Naive thymus-derived CD4-positive, alpha-beta T cell (primary cell): Measurements from ENCODE around the gene OTOA. TPM values are rescaled to one million over a fixed set of nuclear protein-coding genes. Genes with fewer than 3 reads are reported as not detected.
A peak's percentile ranks its signal among the peaks of the same experiment; 100 is the strongest.
"Not testable (repeated sequence)": the region's sequence is repeated elsewhere in the genome, so short reads cannot be mapped to it uniquely, and the experiment has no call there.

ENCODE experiments used
- ATAC-seq: fragments of 150-1000 bp; cut with Tn5 transposase; 2 replicates; pipeline ENCODE4 v1.10.0; 2021; ENCODE audit warnings: mild to moderate bottlenecking, moderate library complexity
- CTCF ChIA-PET: fragments of 350-600 bp; sonication (Branson Sonifier 250); formaldehyde crosslinking; loops from one replicate; lab custom pipeline; 2021; ENCODE audit warnings: antibody characterized with exemption; lab: Charles Lee
- POLR2A ChIA-PET: fragments of 350-600 bp; sonication (Branson Sonifier 250); formaldehyde crosslinking; loops from one replicate; lab custom pipeline; 2021; ENCODE audit warnings: antibody characterized with exemption, inconsistent platforms; lab: Charles Lee
- DNase-seq, 9 donors: peaks; one replicate each; pipeline versions ENCODE4 v3.0.0 to v3.0.0-alpha.2; 2020 to 2022; ENCODE audit warnings: mixed read lengths in 1 of 9
- H3K27ac ChIP-seq: one replicate; pipeline ENCODE4 v1.7.0; 2013; ENCODE audit warnings: mild to moderate bottlenecking, low read depth, low read length, moderate library complexity
- H3K27me3 ChIP-seq, 2 donors: one replicate each; pipeline ENCODE4 v1.7.0; 2013; ENCODE audit warnings: low read length in 2 of 2, mild to moderate bottlenecking in 2 of 2, moderate library complexity in 2 of 2; ENCODE audit not compliant: control insufficient read depth in 2 of 2, insufficient read depth in 2 of 2
- H3K36me3 ChIP-seq, 3 experiments: 1 replicate in 2 of 3; 2 replicates in 1 of 3; pipeline ENCODE4 v1.7.0; 2013; ENCODE audit warnings: low read length in 3 of 3, mild to moderate bottlenecking in 3 of 3, moderate library complexity in 1 of 3; ENCODE audit not compliant: insufficient read depth in 3 of 3, control insufficient read depth in 2 of 3
- H3K4me1 ChIP-seq, 2 donors: one replicate each; pipeline ENCODE4 v1.7.0; 2013; ENCODE audit warnings: low read length in 2 of 2, mild to moderate bottlenecking in 2 of 2, moderate library complexity in 1 of 2; ENCODE audit not compliant: control insufficient read depth in 2 of 2, insufficient read depth in 2 of 2
- H3K4me3 ChIP-seq: 2 replicates; pipeline ENCODE4 v1.7.0; 2013; ENCODE audit warnings: mild to moderate bottlenecking, low read length
- H3K9me3 ChIP-seq, 3 experiments: 1 replicate in 2 of 3; 2 replicates in 1 of 3; pipeline ENCODE4 v1.7.0; 2013; ENCODE audit warnings: low read length in 3 of 3; ENCODE audit not compliant: control insufficient read depth in 2 of 3
- H3K27ac Mint-ChIP-seq, 9 donors: one replicate each; pipeline ENCODE4 v1.8.0; 2020 to 2022; ENCODE audit warnings: mixed read lengths in 9 of 9, mild to moderate bottlenecking in 8 of 9, moderate library complexity in 5 of 9, inconsistent platforms in 2 of 9
- H3K27me3 Mint-ChIP-seq, 5 donors: one replicate each; pipeline ENCODE4 v1.8.0; 2021 to 2022; ENCODE audit warnings: mixed read lengths in 5 of 5, mild to moderate bottlenecking in 1 of 5
- H3K36me3 Mint-ChIP-seq, 5 donors: one replicate each; pipeline ENCODE4 v1.8.0; 2020 to 2022; ENCODE audit warnings: mixed read lengths in 5 of 5, mild to moderate bottlenecking in 3 of 5, inconsistent platforms in 1 of 5
- H3K4me1 Mint-ChIP-seq, 7 donors: one replicate each; pipeline ENCODE4 v1.8.0; 2020 to 2022; ENCODE audit warnings: mixed read lengths in 7 of 7, mild to moderate bottlenecking in 3 of 7, inconsistent platforms in 1 of 7
- H3K4me3 Mint-ChIP-seq, 10 donors: one replicate each; pipeline ENCODE4 v1.8.0; 2020 to 2022; ENCODE audit warnings: mild to moderate bottlenecking in 10 of 10, mixed read lengths in 10 of 10, moderate library complexity in 6 of 10, inconsistent platforms in 2 of 10
- H3K9me3 Mint-ChIP-seq, 11 donors: one replicate each; pipeline ENCODE4 v1.8.0; 2020 to 2022; ENCODE audit warnings: mixed read lengths in 11 of 11, mild to moderate bottlenecking in 4 of 11, inconsistent platforms in 1 of 11, moderate library complexity in 1 of 11
- intact Hi-C, 2 donors: fragments of 100-400 bp; cut with micrococcal nuclease; formaldehyde crosslinking; loops; one replicate each; pipeline ENCODE4 v1.15.1; 2023
- polyA plus RNA-seq, 2 donors: library from polyadenylated mRNA; unstranded; fragments of 300-500 nt; fragmentation: Illumina TruSeq; gene quantifications; one replicate each; pipeline ENCODE4 v1.2.3, GENCODE V29; 2021
- total RNA-seq, 6 experiments: library from RNA in 5 of 6; stranded (reverse) in 5 of 6; gene quantifications; 1 replicate in 5 of 6; 2 replicates in 1 of 6; pipeline ENCODE4 v1.2.3 and lab custom pipeline; 2021 to 2026

The OTOA gene
- total and polyA plus RNA-seq, 7 experiments from 2014 or later, result 0.04 to 0.17 (median 0.11) TPM; not detected in 2

DNA sequence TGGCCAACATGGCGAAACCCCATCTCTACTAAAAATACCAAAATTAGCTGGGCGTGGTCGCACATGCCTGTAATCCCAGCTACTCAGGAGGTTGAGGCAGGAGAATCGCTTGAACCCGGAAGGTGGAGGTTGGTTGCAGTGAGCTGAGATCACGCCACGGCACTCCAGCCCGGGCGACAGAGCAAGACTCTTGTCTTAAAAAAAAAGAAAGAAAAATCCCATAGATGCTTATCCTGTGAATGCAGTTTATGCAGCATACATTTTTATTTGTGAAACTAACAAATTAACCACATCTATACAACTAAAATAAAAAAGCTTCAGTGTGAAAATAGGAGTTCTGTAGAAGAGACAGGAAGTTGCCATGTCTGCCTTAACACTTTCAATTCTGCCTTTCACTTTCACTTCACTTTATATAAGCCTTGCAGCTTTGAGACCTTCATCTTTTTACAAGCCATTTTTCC, 18.5 kb upstream of the OTOA start:
- peak overlapping the region; percentile 57 for H3K4me3 ChIP-seq
- no peaks in the 10 kb centered on the region for H3K27me3 ChIP-seq
- Mint-ChIP-seq H3K4me3 (peak overlapping the region; percentile 66 to 90 (median 81)), H3K27ac (peak overlapping the region; percentile 91 to 97 (median 95)), H3K27me3 (no peaks in the 10 kb centered on the region), H3K9me3 (no peaks in the 10 kb centered on the region), H3K36me3 (peaks cover 0 to 5% (median 0%) of the 10 kb centered on the region in 5 donors), H3K4me1 (peaks cover 30 to 62% (median 54%) of the 10 kb centered on the region in 7 donors)
- CTCF ChIA-PET, result interaction anchor here (0.6 to 6.2 kb wide), 7 partner anchors 11 to 63 kb away, joined by 3 to 51 read pairs (median 4); no protein-coding TSS in a partner anchor
- no peaks in the 10 kb centered on the region for H3K9me3 ChIP-seq
- DNase-seq (peak in 7 of 9 donors; percentile 54 to 78 (median 71)), ATAC-seq (peak; percentile 64)
- peaks cover 41 to 53% of the 10 kb centered on the region in 2 donors for H3K4me1 ChIP-seq
- POLR2A ChIA-PET, result interaction anchor here (0.6 to 3.6 kb wide), 12 partner anchors 12 to 547 kb away, joined by 3 to 35 read pairs (median 4); partner anchors contain the start of gene METTL9
- peak overlapping the region; percentile 77 for H3K27ac ChIP-seq
- H3K36me3 ChIP-seq, result no peaks in the 10 kb centered on the region
- intact Hi-C loops, result loop anchor here (1.0 to 10.0 kb wide), 7 partner anchors 12 to 1504 kb away; partner anchors contain the start of genes METTL9 (in 2 of the 2), THUMPD1 (in 1 of the 2), UQCRC2 (in 1 of the 2) and USP31 (in 1 of the 2)

- H3K9me3 Mint-ChIP-seq, result no peaks in the 10 kb centered on the region
- peaks cover 43 to 50% of the 10 kb centered on the region in 2 donors for H3K4me1 ChIP-seq
- H3K4me3 ChIP-seq, result peak overlapping the region; percentile 57
- CTCF ChIA-PET, result interaction anchor here (1.1 to 6.2 kb wide), 5 partner anchors 10 to 62 kb away, joined by 3 to 51 read pairs (median 4); no protein-coding TSS in a partner anchor
- POLR2A ChIA-PET, result interaction anchor here (0.7 to 3.6 kb wide), 7 partner anchors 16 to 62 kb away, joined by 3 to 35 read pairs (median 5); partner anchors contain the start of gene METTL9
- no peaks in the 10 kb centered on the region for H3K27me3 ChIP-seq
- H3K27me3 Mint-ChIP-seq, result no peaks in the 10 kb centered on the region
- H3K27ac ChIP-seq, result peak overlapping the region; percentile 77
- DNase-seq, result no peak
- ATAC-seq, result no peak
- H3K36me3 Mint-ChIP-seq, result peaks cover 0 to 3% (median 0%) of the 10 kb centered on the region in 5 donors
- no peaks in the 10 kb centered on the region for H3K36me3 ChIP-seq
- peak overlapping the region; percentile 37 to 90 (median 81) for H3K4me3 Mint-ChIP-seq
- H3K4me1 Mint-ChIP-seq, result peaks cover 26 to 62% (median 50%) of the 10 kb centered on the region in 7 donors
- H3K27ac Mint-ChIP-seq, result peak overlapping the region; percentile 91 to 97 (median 95)
- intact Hi-C loops, result loop anchor here (2.0 to 10.0 kb wide), 2 partner anchors 121 to 545 kb away; no protein-coding TSS in a partner anchor
- no peaks in the 10 kb centered on the region for H3K9me3 ChIP-seq
Measured at GRCh38 chr16:21646091-21646490, 17.7 kb upstream of the OTOA start.

GRCh38 chr16:21646721-21647561, 16.8 kb upstream of the OTOA start:
- Histone ChIP-seq H3K9me3 (no peaks in the 10 kb centered on the region), H3K4me1 (peaks cover 43 to 50% of the 10 kb centered on the region in 2 donors), H3K36me3 (no peaks in the 10 kb centered on the region), H3K27me3 (no peaks in the 10 kb centered on the region), H3K4me3 (peak overlapping the region; percentile 57), H3K27ac (peak overlapping the region; percentile 77)
- ChIA-PET CTCF (interaction anchor here (0.5 to 6.2 kb wide), 3 partner anchors 9 to 63 kb away, joined by 3 to 51 read pairs (median 3); no protein-coding TSS in a partner anchor), POLR2A (interaction anchor here (0.9 to 3.6 kb wide), 3 partner anchors 13 to 49 kb away, joined by 3 to 35 read pairs (median 17); partner anchors contain the start of gene METTL9)
- H3K27ac Mint-ChIP-seq, result peak overlapping the region; percentile 91 to 97 (median 95)
- H3K36me3 Mint-ChIP-seq, result peaks cover 0 to 3% (median 0%) of the 10 kb centered on the region in 5 donors
- peak; percentile 83 for ATAC-seq
- H3K4me1 Mint-ChIP-seq, result peaks cover 26 to 69% (median 56%) of the 10 kb centered on the region in 7 donors
- H3K27me3 Mint-ChIP-seq, result no peaks in the 10 kb centered on the region
- H3K4me3 Mint-ChIP-seq, result peak overlapping the region; percentile 69 to 90 (median 81)
- peak in 8 of 9 donors; percentile 66 to 79 (median 71) for DNase-seq
- H3K9me3 Mint-ChIP-seq, result no peaks in the 10 kb centered on the region
- intact Hi-C loops, result loop anchor here (1.0 to 10.0 kb wide), 3 partner anchors 14 to 544 kb away; no protein-coding TSS in a partner anchor

- H3K36me3 ChIP-seq, result peaks cover 0 to 4% (median 0%) of the 10 kb centered on the region in 3 experiments
- ATAC-seq, result no peak
- POLR2A ChIA-PET, result interaction anchor here (0.9 to 3.6 kb wide), 3 partner anchors 12 to 61 kb away, joined by 3 to 35 read pairs (median 3); partner anchors contain the start of gene METTL9
Measured at GRCh38 chr16:21647562-21648164, 16.1 kb upstream of the OTOA start.

GRCh38 chr16:21649826-21650406, 13.9 kb upstream of the OTOA start:
- H3K4me3 ChIP-seq, H3K4me3 Mint-ChIP-seq, H3K9me3 ChIP-seq, H3K36me3 Mint-ChIP-seq, ATAC-seq, H3K9me3 Mint-ChIP-seq, H3K27me3 ChIP-seq, DNase-seq, H3K36me3 ChIP-seq, POLR2A ChIA-PET, H3K27me3 Mint-ChIP-seq, H3K27ac ChIP-seq: not testable (repeated sequence)
- Mint-ChIP-seq H3K4me1 (peaks cover 19 to 61% (median 49%) of the 10 kb centered on the region in 7 donors), H3K27ac (peak overlapping the region in 1 of 9 donors; percentile 8)
- intact Hi-C loops, result loop anchor here in 1 of 2 donors (2.0 to 10.0 kb wide), 2 partner anchors 125 to 539 kb away; no protein-coding TSS in a partner anchor
- peaks cover 39 to 40% of the 10 kb centered on the region in 2 donors for H3K4me1 ChIP-seq
- CTCF ChIA-PET, result interaction anchor here (0.7 to 1.9 kb wide), 2 partner anchors 7 to 27 kb away, joined by 3 to 7 read pairs; no protein-coding TSS in a partner anchor

More at GRCh38 chr16:21647562-21648164, 16.1 kb upstream of the OTOA start:
- CTCF ChIA-PET, result interaction anchor here (0.5 to 6.2 kb wide), 5 partner anchors 9 to 62 kb away, joined by 3 to 51 read pairs (median 3); no protein-coding TSS in a partner anchor
- Mint-ChIP-seq H3K9me3 (no peaks in the 10 kb centered on the region), H3K27me3 (no peaks in the 10 kb centered on the region), H3K36me3 (peaks cover 0 to 3% (median 0%) of the 10 kb centered on the region in 5 donors), H3K4me3 (peak overlapping the region; percentile 21 to 86 (median 72)), H3K4me1 (peaks cover 26 to 73% (median 60%) of the 10 kb centered on the region in 7 donors), H3K27ac (peak overlapping the region; percentile 91 to 97 (median 95))
- H3K4me1 ChIP-seq, result peaks cover 43 to 50% of the 10 kb centered on the region in 2 donors
- peak overlapping the region; percentile 77 for H3K27ac ChIP-seq
- H3K9me3 ChIP-seq, result no peaks in the 10 kb centered on the region
- H3K27me3 ChIP-seq, result no peaks in the 10 kb centered on the region
- DNase-seq, result no peak
- intact Hi-C loops, result loop anchor here (1.0 to 10.0 kb wide), 4 partner anchors 14 to 543 kb away; no protein-coding TSS in a partner anchor
- no peak overlapping the region for H3K4me3 ChIP-seq
